ENCODE data around the gene TMEM185B.
"Not testable (repeated sequence)": the region's sequence is repeated elsewhere in the genome, so short reads cannot be mapped to it uniquely, and the experiment has no call there.

Gene TMEM185B

GRCh38 chr2:120204945-120205670 is 18.1 kb downstream of the TMEM185B start:
- DNase-seq: no peak

GRCh38 chr2:120204417-120204816 is 18.8 kb downstream of the TMEM185B start:
- DNase-seq: no peak

- no peak for DNase-seq
Observed at GRCh38 chr2:120204022-120204405, 19.2 kb downstream of the TMEM185B start.

GRCh38 chr2:120203251-120204021 is 19.8 kb downstream of the TMEM185B start:
- no peak for DNase-seq

- DNase-seq: not testable (repeated sequence)
Observed at GRCh38 chr2:120199817-120200459, 23.3 kb downstream of the TMEM185B start.

- DNase-seq: no peak
Observed at GRCh38 chr2:120195553-120195952, 27.6 kb downstream of the TMEM185B start.

GRCh38 chr2:120192280-120192679 is 30.9 kb downstream of the TMEM185B start:
- DNase-seq: no peak

- DNase-seq: no peak
Observed at GRCh38 chr2:120189189-120189588, 34.0 kb downstream of the TMEM185B start.

GRCh38 chr2:120182019-120182560 is 41.1 kb downstream of the TMEM185B start:
- no peak for DNase-seq

- DNase-seq: no peak
Observed at GRCh38 chr2:120180066-120180465, 43.1 kb downstream of the TMEM185B start.

GRCh38 chr2:120179396-120179795 is 43.8 kb downstream of the TMEM185B start:
- DNase-seq: no peak

- no peak for DNase-seq
Observed at GRCh38 chr2:120177973-120178372, 45.2 kb downstream of the TMEM185B start.

GRCh38 chr2:120177001-120177621 is 46.1 kb downstream of the TMEM185B start:
- DNase-seq: peak; percentile 56 to 62 (median 60)

GRCh38 chr2:120176526-120176925 is 46.7 kb downstream of the TMEM185B start:
- DNase-seq: no peak

- DNase-seq: no peak
Observed at GRCh38 chr2:120174963-120175581, 48.1 kb downstream of the TMEM185B start.

Measured in activated CD4-positive, CD25-positive, alpha-beta regulatory T cell (primary cell).